A549 (cell line): Measurements from ENCODE around the gene HOXD11.

Source experiments
- CEBPB ChIP-seq, 2 experiments: fragments of >200 bp in 1 of 2; sonication (Bioruptor Twin) in 1 of 2; formaldehyde crosslinking in 1 of 2; IDR thresholded peaks; 2 replicates each; pipeline ENCODE4 v1.6.1; 2012 to 2016
- CTCF ChIP-seq: fragments of >200 bp; sonication (Bioruptor Twin); formaldehyde crosslinking; IDR thresholded peaks from 3 replicates; pipeline ENCODE4 v1.5.1; 2016
- POLR2A ChIP-seq: IDR thresholded peaks from 2 replicates; pipeline ENCODE4 v1.6.1; 2012; ENCODE audit warnings: mild to moderate bottlenecking, low read length

GRCh38 chr2:176080540-176081375 is 26.3 kb upstream of the HOXD11 start:
- TF ChIP-seq CEBPB (IDR thresholded peaks at IDR 0.05), result no peak
- TF ChIP-seq CTCF, result no peak
- TF ChIP-seq POLR2A, result no peak
